ENCODE results near the gene MCM3AP.

- TF ChIP-seq NFIC (IDR thresholded peaks at IDR 0.05) = no peak
- no peak for TF ChIP-seq SREBF2 (CRISPR knock-in tag; IDR thresholded peaks at IDR 0.05)
- no peak for TF ChIP-seq CTCF (IDR thresholded peaks at IDR 0.05 in 2 of 3, conservative IDR thresholded peaks at IDR 0.05 in 1 of 3; ENCODE audit: insufficient read depth in 2 of 3, low read depth in 1 of 3, low read length in 3 of 3)
- no peak for TF ChIP-seq NR3C1 (CRISPR knock-in tag; IDR thresholded peaks at IDR 0.05)
- no peak for TF ChIP-seq MEF2D (tag; conservative IDR thresholded peaks at IDR 0.05; ENCODE audit: low read depth)
- TF ChIP-seq ARID4B (CRISPR knock-in tag; IDR thresholded peaks at IDR 0.05) = no peak
- no peak for TF ChIP-seq HDAC6 (IDR thresholded peaks at IDR 0.05; ENCODE audit: low read depth, low read length)
- TF ChIP-seq POLR3A (IDR thresholded peaks at IDR 0.05; ENCODE audit: borderline replicate concordance, extremely low read depth, insufficient read depth, insufficient read length) = no peak
These were observed 69.8 kb downstream of the MCM3AP start for GRCh38 chr21:46215436-46216131.

Data from K562 (cell line).